HEK293T (cell line): ENCODE data around the gene GLOD4.

Experiments used
- ARNT ChIP-seq: fragments of 450-650 bp; IDR thresholded peaks from 2 replicates; pipeline ENCODE4 v1.6.1; 2017; ENCODE audit warnings: mild to moderate bottlenecking
- BHLHE40 ChIP-seq: fragments of 450-650 bp; IDR thresholded peaks from 2 replicates; pipeline ENCODE4 v1.6.1; 2016; ENCODE audit warnings: mild to moderate bottlenecking, moderate library complexity, borderline replicate concordance
- ELF4 ChIP-seq: fragments of 450-650 bp; IDR thresholded peaks from 2 replicates; pipeline ENCODE4 v1.6.1; 2017; ENCODE audit warnings: antibody characterized with exemption
- FOXA1 ChIP-seq: fragments of 450-650 bp; IDR thresholded peaks from 2 replicates; pipeline ENCODE4 v1.6.1; 2016; ENCODE audit warnings: mild to moderate bottlenecking
- FOXM1 ChIP-seq: fragments of 450-650 bp; IDR thresholded peaks from 2 replicates; pipeline ENCODE4 v1.6.1; 2017; ENCODE audit warnings: mild to moderate bottlenecking, borderline replicate concordance
- L3MBTL2 ChIP-seq: fragments of 450-650 bp; conservative IDR thresholded peaks from 2 replicates; pipeline ENCODE4 v1.6.1; 2016; ENCODE audit warnings: mild to moderate bottlenecking
- NFRKB ChIP-seq: fragments of 450-650 bp; IDR thresholded peaks from 2 replicates; pipeline ENCODE4 v1.6.1; 2016; ENCODE audit warnings: mild to moderate bottlenecking, moderate library complexity
- SP1 ChIP-seq: fragments of 450-650 bp; IDR thresholded peaks from 2 replicates; pipeline ENCODE4 v1.6.1; 2017

DNA sequence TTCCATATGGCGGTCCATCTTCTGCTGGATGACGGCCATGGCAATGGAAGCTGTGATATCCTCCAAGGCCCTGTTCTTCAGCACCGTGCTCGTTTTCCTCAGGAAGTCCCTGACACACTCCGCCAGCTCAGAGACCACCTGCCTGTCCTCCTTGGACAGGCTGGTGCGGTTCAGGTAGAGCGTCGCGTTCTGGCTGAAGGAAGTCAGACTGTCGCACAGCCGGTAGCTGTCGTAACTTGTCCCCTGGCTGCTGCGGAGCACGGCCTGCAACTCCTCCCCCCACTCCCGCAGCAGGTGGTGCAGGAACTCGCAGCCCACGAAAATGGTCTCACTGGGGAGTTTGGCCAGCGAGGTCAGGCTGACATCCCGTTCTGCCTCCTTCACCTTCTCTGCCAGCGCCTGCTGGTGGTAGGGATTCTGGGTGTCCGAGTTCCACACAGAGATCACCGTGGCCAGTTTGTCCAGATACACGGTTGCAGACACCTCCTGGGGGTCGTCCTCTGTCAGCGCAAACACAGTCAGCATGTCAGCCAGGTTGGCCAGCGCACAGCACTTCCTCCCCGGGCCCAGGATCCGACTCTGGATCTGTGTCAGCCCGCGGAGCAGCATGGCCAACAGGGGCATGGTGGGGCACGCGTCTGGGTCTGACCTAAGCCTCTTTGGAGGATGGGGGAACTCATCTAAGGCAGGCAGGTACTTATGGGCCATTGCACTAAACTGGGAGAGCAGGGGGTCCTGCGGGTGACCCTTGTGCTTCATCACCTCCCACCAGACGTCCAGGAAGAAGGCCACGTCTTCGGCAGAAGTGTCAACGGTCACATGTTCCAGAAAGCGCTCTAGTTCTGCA lies 35.1 kb downstream of the GLOD4 start:
- TF ChIP-seq L3MBTL2 (no peak), NFRKB (no peak), BHLHE40 (no peak), ELF4 (no peak), FOXM1 (no peak), ARNT (no peak), SP1 (no peak), FOXA1 (no peak)
